HCT116 (cell line): ENCODE measurements around the gene ARMH4.

Experiments used
- CTCF ChIP-seq, 3 experiments: fragments of 200-600 bp in 1 of 3; sonication (generic) in 1 of 3; IDR thresholded peaks in 2 of 3; conservative IDR thresholded peaks in 1 of 3; 2 replicates each; pipeline ENCODE4 v1.5.1; 2012 to 2017; ENCODE audit warnings: low read depth in 2 of 3, low read length in 2 of 3, antibody characterized with exemption in 1 of 3, borderline replicate concordance in 1 of 3, control low read depth in 1 of 3, mild to moderate bottlenecking in 1 of 3, mixed read lengths in 1 of 3, mixed run types in 1 of 3, moderate library complexity in 1 of 3; ENCODE audit not compliant: insufficient read depth in 1 of 3
- SIN3A ChIP-seq: IDR thresholded peaks from 2 replicates; pipeline ENCODE4 v1.6.1; 2012; ENCODE audit warnings: low read depth

DNA sequence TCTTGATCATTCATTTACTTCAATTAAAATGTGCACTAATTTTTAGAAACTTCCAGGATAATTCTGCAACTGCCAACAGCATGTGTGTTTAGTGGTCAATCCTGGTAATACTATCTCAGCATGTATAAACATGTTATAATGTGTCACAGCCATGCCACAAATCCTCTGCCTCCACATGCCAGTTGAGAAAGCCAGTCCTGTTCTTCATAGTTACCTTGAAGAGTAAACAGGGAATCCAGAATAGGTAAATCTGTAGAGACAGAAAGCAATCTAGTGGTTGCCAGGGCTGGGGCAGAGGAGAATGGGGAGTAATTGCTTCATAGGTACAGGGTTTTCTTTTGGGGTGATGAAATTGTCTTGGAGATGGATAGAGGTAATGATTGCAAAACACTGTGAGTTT lies 85.9 kb downstream of the ARMH4 start:
- TF ChIP-seq CTCF (IDR thresholded peaks at IDR 0.05 in 2 of 3, conservative IDR thresholded peaks at IDR 0.05 in 1 of 3; ENCODE audit: borderline replicate concordance in 1 of 3, insufficient read depth in 1 of 3, low read depth in 2 of 3, low read length in 2 of 3) = no peak
- TF ChIP-seq SIN3A = no peak
